Ascending aorta (tissue), 2 donors: ENCODE results near the gene NDUFC1. TPM values are rescaled to one million over a fixed set of nuclear protein-coding genes. Genes with fewer than 3 reads are reported as not detected.
A peak's percentile ranks its signal among the peaks of the same experiment; 100 is the strongest.

Experiments used
- DNase-seq, 2 donors: peaks; one replicate each; pipeline ENCODE4 v3.0.0-alpha.2; 2019; ENCODE audit warnings: low spot score in 2 of 2
- H3K27ac ChIP-seq, 2 donors: fragments of 200-600 bp; sonication (generic); one replicate each; pipeline ENCODE4 v1.5.1; 2016 to 2017; ENCODE audit warnings: mild to moderate bottlenecking in 1 of 2
- H3K27me3 ChIP-seq: fragments of 200-600 bp; sonication (generic); one replicate; pipeline ENCODE4 v1.5.1; 2017
- H3K36me3 ChIP-seq, 2 donors: fragments of 200-600 bp; sonication (generic); one replicate each; pipeline ENCODE4 v1.5.1; 2016
- H3K4me1 ChIP-seq, 2 donors: fragments of 200-600 bp; sonication (generic); one replicate each; pipeline ENCODE4 v1.5.1; 2016 to 2017; ENCODE audit warnings: mild to moderate bottlenecking in 1 of 2
- H3K4me3 ChIP-seq, 2 donors: fragments of 200-600 bp; sonication (generic); one replicate each; pipeline ENCODE4 v1.5.1; 2016 to 2017; ENCODE audit warnings: mild to moderate bottlenecking in 1 of 2
- H3K9me3 ChIP-seq, 2 donors: fragments of 200-600 bp; sonication (generic); one replicate each; pipeline ENCODE4 v1.5.1; 2016
- intact Hi-C: fragments of 100-400 bp; cut with DNase I; formaldehyde crosslinking; loops from one replicate; pipeline ENCODE4 v1.15.1; 2023
- total RNA-seq: library from RNA; depleted of rRNA; stranded (reverse); fragments of >200 nt; gene quantifications from one replicate; pipeline ENCODE4 v1.1.0, GENCODE V29; 2016
- TF ChIP-seq, protein P1 (sequence below), 3 experiments: fragments of 200-600 bp in 2 of 3; fragments of 450-650 bp in 1 of 3; sonication (generic) in 2 of 3; IDR thresholded peaks; one replicate each; pipeline ENCODE4 v1.5.1; 2016 to 2019; ENCODE audit warnings: antibody characterized with exemption in 3 of 3, mild to moderate bottlenecking in 1 of 3, moderate library complexity in 1 of 3

NDUFC1 gene
- total RNA-seq, 1 donor from 2014 or later: 10.7 TPM

- H3K27ac ChIP-seq: peak overlapping the region; percentile 76 to 78
These were observed 6.4 kb downstream of the NDUFC1 start for GRCh38 chr4:139295942-139296299.

GRCh38 chr4:139295206-139295941, 6.9 kb downstream of the NDUFC1 start:
- Histone ChIP-seq H3K4me1 (peaks cover 0 to 27% of the 10 kb centered on the region in 2 donors), H3K27me3 (no peaks in the 10 kb centered on the region), H3K27ac (peak overlapping the region; percentile 76 to 78), H3K36me3 (peaks cover 15 to 20% of the 10 kb centered on the region in 2 donors), H3K4me3 (peak overlapping the region; percentile 85 to 87), H3K9me3 (no peaks in the 10 kb centered on the region)
- TF ChIP-seq, protein P1, sequence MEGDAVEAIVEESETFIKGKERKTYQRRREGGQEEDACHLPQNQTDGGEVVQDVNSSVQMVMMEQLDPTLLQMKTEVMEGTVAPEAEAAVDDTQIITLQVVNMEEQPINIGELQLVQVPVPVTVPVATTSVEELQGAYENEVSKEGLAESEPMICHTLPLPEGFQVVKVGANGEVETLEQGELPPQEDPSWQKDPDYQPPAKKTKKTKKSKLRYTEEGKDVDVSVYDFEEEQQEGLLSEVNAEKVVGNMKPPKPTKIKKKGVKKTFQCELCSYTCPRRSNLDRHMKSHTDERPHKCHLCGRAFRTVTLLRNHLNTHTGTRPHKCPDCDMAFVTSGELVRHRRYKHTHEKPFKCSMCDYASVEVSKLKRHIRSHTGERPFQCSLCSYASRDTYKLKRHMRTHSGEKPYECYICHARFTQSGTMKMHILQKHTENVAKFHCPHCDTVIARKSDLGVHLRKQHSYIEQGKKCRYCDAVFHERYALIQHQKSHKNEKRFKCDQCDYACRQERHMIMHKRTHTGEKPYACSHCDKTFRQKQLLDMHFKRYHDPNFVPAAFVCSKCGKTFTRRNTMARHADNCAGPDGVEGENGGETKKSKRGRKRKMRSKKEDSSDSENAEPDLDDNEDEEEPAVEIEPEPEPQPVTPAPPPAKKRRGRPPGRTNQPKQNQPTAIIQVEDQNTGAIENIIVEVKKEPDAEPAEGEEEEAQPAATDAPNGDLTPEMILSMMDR (IDR thresholded peaks at IDR 0.05): peak; percentile 93 to 95 (median 94)
- DNase-seq: peak; percentile 79 to 99
- intact Hi-C loops: loop anchor here (1.0 kb wide), 3 partner anchors 66 to 265 kb away; no protein-coding TSS in a partner anchor

More at GRCh38 chr4:139295942-139296299, 6.4 kb downstream of the NDUFC1 start:
- Histone ChIP-seq H3K27me3 (no peaks in the 10 kb centered on the region), H3K9me3 (no peaks in the 10 kb centered on the region), H3K36me3 (peaks cover 15% of the 10 kb centered on the region in 2 donors), H3K4me3 (peak overlapping the region; percentile 85 to 87), H3K4me1 (peaks cover 0 to 27% of the 10 kb centered on the region in 2 donors)
- TF ChIP-seq, protein P1 (IDR thresholded peaks at IDR 0.05): no peak
- intact Hi-C loops: loop anchor here (1.0 to 2.0 kb wide), 4 partner anchors 67 to 281 kb away; partner anchors contain the start of gene NOCT
- DNase-seq: no peak

GRCh38 chr4:139286186-139286698, 16.0 kb downstream of the NDUFC1 start:
- Histone ChIP-seq H3K27me3 (no peaks in the 10 kb centered on the region), H3K36me3 (peaks cover 18 to 25% of the 10 kb centered on the region in 2 donors), H3K27ac (no peak overlapping the region), H3K4me3 (no peak overlapping the region), H3K9me3 (no peaks in the 10 kb centered on the region), H3K4me1 (no peaks in the 10 kb centered on the region)
- no peak for DNase-seq
- intact Hi-C loops: no loop called here
- TF ChIP-seq, protein P1 (IDR thresholded peaks at IDR 0.05): no peak

DNA sequence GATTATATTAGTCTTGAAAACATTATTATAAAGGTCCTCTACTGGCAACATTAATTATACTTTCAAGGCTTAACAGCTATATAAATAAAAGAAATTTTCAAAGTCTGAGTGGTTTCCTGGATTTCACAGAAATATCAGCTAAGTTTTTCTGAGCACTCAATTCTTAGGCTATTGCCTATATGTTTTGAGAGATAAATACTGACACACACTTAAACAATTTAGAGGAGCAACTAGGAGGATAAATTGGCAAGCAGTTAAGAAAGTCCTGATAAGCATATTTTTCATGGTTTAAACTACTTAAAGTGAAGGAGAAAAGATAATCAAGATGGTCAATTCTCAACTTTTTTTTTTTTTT, 19.6 kb downstream of the NDUFC1 start:
- intact Hi-C loops: loop anchor here (5.0 kb wide), 2 partner anchors 35 to 55 kb away; no protein-coding TSS in a partner anchor
- H3K4me3 ChIP-seq: no peak overlapping the region
- H3K27me3 ChIP-seq: no peaks in the 10 kb centered on the region
- peaks cover 0 to 3% of the 10 kb centered on the region in 2 donors for H3K36me3 ChIP-seq
- peak overlapping the region in 1 of 2 donors; percentile 22 for H3K27ac ChIP-seq
- H3K4me1 ChIP-seq: peaks cover 0 to 2% of the 10 kb centered on the region in 2 donors
- TF ChIP-seq, protein P1 (IDR thresholded peaks at IDR 0.05): no peak
- no peaks in the 10 kb centered on the region for H3K9me3 ChIP-seq
- no peak for DNase-seq

- H3K27ac ChIP-seq: peak overlapping the region in 1 of 2 donors; percentile 22
- H3K36me3 ChIP-seq: peaks cover 0 to 2% of the 10 kb centered on the region in 2 donors
- DNase-seq: no peak
- peaks cover 0 to 2% of the 10 kb centered on the region in 2 donors for H3K4me1 ChIP-seq
- TF ChIP-seq, protein P1 (IDR thresholded peaks at IDR 0.05): no peak
- no peaks in the 10 kb centered on the region for H3K27me3 ChIP-seq
- intact Hi-C loops: loop anchor here (5.0 kb wide), 2 partner anchors 35 to 55 kb away; no protein-coding TSS in a partner anchor
- no peak overlapping the region for H3K4me3 ChIP-seq
- H3K9me3 ChIP-seq: no peaks in the 10 kb centered on the region
These were observed 20.1 kb downstream of the NDUFC1 start for GRCh38 chr4:139282065-139282720.
